Measurements from ENCODE around the gene LCN10.

DNA sequence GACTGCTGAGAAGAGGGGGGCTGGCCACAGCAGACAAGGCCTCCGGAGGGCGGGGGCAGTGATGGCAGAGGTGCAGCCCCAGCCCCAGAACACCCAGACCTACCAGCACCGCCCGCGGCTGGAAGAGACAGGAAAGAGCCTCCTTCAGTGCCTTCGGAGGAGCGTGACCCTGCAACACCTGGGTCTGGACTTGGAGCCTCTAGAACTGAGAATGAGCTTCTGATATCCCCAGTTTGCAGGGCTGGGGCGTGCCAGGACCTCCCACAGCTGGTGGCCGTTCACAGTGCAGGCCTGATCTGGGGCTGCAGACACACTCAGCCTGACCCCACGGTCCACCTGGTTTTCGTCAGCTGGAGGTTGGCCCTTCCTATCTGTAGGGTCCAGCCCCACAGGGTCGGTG, 9.1 kb downstream of the LCN10 start:
- no peak for TF ChIP-seq CTCF (IDR thresholded peaks at IDR 0.05)
- no peak for TF ChIP-seq POLR2A (IDR thresholded peaks at IDR 0.05)
- TF ChIP-seq POLR2AphosphoS5 (IDR thresholded peaks at IDR 0.05; ENCODE audit: insufficient read depth in 1 of 2, low read depth in 1 of 2): no peak

Data from vagina (tissue), 2 donors.